Naive thymus-derived CD4-positive, alpha-beta T cell (primary cell): ENCODE measurements around the gene HNRNPL. TPM values are rescaled to one million over a fixed set of nuclear protein-coding genes. Genes with fewer than 3 reads are reported as not detected.

ENCODE experiments used
- ATAC-seq: fragments of 150-1000 bp; cut with Tn5 transposase; 2 replicates; pipeline ENCODE4 v1.10.0; 2021; ENCODE audit warnings: mild to moderate bottlenecking, moderate library complexity
- CTCF ChIA-PET: fragments of 350-600 bp; sonication (Branson Sonifier 250); formaldehyde crosslinking; loops from one replicate; lab custom pipeline; 2021; ENCODE audit warnings: antibody characterized with exemption; lab: Charles Lee
- POLR2A ChIA-PET: fragments of 350-600 bp; sonication (Branson Sonifier 250); formaldehyde crosslinking; loops from one replicate; lab custom pipeline; 2021; ENCODE audit warnings: antibody characterized with exemption, inconsistent platforms; lab: Charles Lee
- DNase-seq, 9 donors: peaks; one replicate each; pipeline versions ENCODE4 v3.0.0 to v3.0.0-alpha.2; 2020 to 2022; ENCODE audit warnings: mixed read lengths in 1 of 9
- H3K27ac ChIP-seq: one replicate; pipeline ENCODE4 v1.7.0; 2013; ENCODE audit warnings: mild to moderate bottlenecking, low read depth, low read length, moderate library complexity
- H3K27me3 ChIP-seq, 2 donors: one replicate each; pipeline ENCODE4 v1.7.0; 2013; ENCODE audit warnings: low read length in 2 of 2, mild to moderate bottlenecking in 2 of 2, moderate library complexity in 2 of 2; ENCODE audit not compliant: control insufficient read depth in 2 of 2, insufficient read depth in 2 of 2
- H3K36me3 ChIP-seq, 3 experiments: 1 replicate in 2 of 3; 2 replicates in 1 of 3; pipeline ENCODE4 v1.7.0; 2013; ENCODE audit warnings: low read length in 3 of 3, mild to moderate bottlenecking in 3 of 3, moderate library complexity in 1 of 3; ENCODE audit not compliant: insufficient read depth in 3 of 3, control insufficient read depth in 2 of 3
- H3K4me1 ChIP-seq, 2 donors: one replicate each; pipeline ENCODE4 v1.7.0; 2013; ENCODE audit warnings: low read length in 2 of 2, mild to moderate bottlenecking in 2 of 2, moderate library complexity in 1 of 2; ENCODE audit not compliant: control insufficient read depth in 2 of 2, insufficient read depth in 2 of 2
- H3K4me3 ChIP-seq: 2 replicates; pipeline ENCODE4 v1.7.0; 2013; ENCODE audit warnings: mild to moderate bottlenecking, low read length
- H3K9me3 ChIP-seq, 3 experiments: 1 replicate in 2 of 3; 2 replicates in 1 of 3; pipeline ENCODE4 v1.7.0; 2013; ENCODE audit warnings: low read length in 3 of 3; ENCODE audit not compliant: control insufficient read depth in 2 of 3
- H3K27ac Mint-ChIP-seq, 9 donors: one replicate each; pipeline ENCODE4 v1.8.0; 2020 to 2022; ENCODE audit warnings: mixed read lengths in 9 of 9, mild to moderate bottlenecking in 8 of 9, moderate library complexity in 5 of 9, inconsistent platforms in 2 of 9
- H3K27me3 Mint-ChIP-seq, 5 donors: one replicate each; pipeline ENCODE4 v1.8.0; 2021 to 2022; ENCODE audit warnings: mixed read lengths in 5 of 5, mild to moderate bottlenecking in 1 of 5
- H3K36me3 Mint-ChIP-seq, 5 donors: one replicate each; pipeline ENCODE4 v1.8.0; 2020 to 2022; ENCODE audit warnings: mixed read lengths in 5 of 5, mild to moderate bottlenecking in 3 of 5, inconsistent platforms in 1 of 5
- H3K4me1 Mint-ChIP-seq, 7 donors: one replicate each; pipeline ENCODE4 v1.8.0; 2020 to 2022; ENCODE audit warnings: mixed read lengths in 7 of 7, mild to moderate bottlenecking in 3 of 7, inconsistent platforms in 1 of 7
- H3K4me3 Mint-ChIP-seq, 10 donors: one replicate each; pipeline ENCODE4 v1.8.0; 2020 to 2022; ENCODE audit warnings: mild to moderate bottlenecking in 10 of 10, mixed read lengths in 10 of 10, moderate library complexity in 6 of 10, inconsistent platforms in 2 of 10
- H3K9me3 Mint-ChIP-seq, 11 donors: one replicate each; pipeline ENCODE4 v1.8.0; 2020 to 2022; ENCODE audit warnings: mixed read lengths in 11 of 11, mild to moderate bottlenecking in 4 of 11, inconsistent platforms in 1 of 11, moderate library complexity in 1 of 11
- intact Hi-C, 2 donors: fragments of 100-400 bp; cut with micrococcal nuclease; formaldehyde crosslinking; loops; one replicate each; pipeline ENCODE4 v1.15.1; 2023
- polyA plus RNA-seq, 2 donors: library from polyadenylated mRNA; unstranded; fragments of 300-500 nt; fragmentation: Illumina TruSeq; gene quantifications; one replicate each; pipeline ENCODE4 v1.2.3, GENCODE V29; 2021
- total RNA-seq, 6 experiments: library from RNA in 5 of 6; stranded (reverse) in 5 of 6; gene quantifications; 1 replicate in 5 of 6; 2 replicates in 1 of 6; pipeline ENCODE4 v1.2.3 and lab custom pipeline; 2021 to 2026

The HNRNPL gene
- total and polyA plus RNA-seq, 7 experiments from 2014 or later, result 70.6 to 539 (median 349) TPM

DNA sequence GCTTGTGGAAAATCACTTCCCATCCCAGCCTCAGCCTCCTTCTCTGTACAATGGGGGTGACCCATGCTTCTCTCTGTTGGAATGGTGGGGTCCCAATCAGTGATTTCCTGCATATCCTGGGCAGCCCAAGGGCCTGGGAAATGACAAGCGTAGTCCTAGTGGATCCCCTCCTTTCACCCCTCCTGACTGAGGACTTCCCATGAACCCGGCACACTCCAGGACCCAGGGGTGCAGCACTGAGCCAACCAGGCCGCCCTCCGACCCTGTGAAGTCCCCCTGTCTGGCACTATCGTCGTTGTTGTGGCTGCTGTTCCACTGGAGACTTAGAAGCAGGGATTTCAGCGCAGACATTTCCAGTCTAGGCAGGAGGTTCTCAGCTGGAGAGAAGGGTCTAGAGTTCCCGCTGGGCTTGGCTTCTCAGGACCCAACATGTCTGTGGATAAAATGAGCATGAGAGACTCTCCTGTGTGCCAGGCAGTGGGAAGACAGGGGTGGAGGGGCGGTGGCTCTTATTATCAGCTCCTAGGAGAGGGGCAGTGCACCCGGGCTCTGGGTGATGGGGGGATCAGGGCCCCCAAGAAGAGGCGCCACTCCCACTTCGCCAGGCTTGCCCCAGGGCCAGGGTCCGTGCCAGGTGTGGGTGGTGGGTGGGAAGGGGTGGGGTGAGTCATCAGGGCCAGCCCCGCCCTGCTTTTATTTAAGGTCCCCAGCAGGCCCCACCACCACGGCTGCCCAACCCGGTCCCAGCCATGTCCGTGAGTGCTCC, 61.1 kb downstream of the HNRNPL start, which contains the start of gene LGALS7B:
TSS of gene LGALS7B (plus strand) at position 723 of the 766 bp plus-strand sequence. CDS start at position 750, 27 bp downstream.
- no peaks in the 10 kb centered on the region for H3K4me1 ChIP-seq
- H3K27me3 Mint-ChIP-seq, result peaks cover 0 to 4% (median 0%) of the 10 kb centered on the region in 5 donors

GRCh38 chr19:38786572-38787265, 63.1 kb downstream of the HNRNPL start:
- Mint-ChIP-seq H3K27me3 (peaks cover 0 to 3% (median 0%) of the 10 kb centered on the region in 5 donors), H3K4me1 (no peaks in the 10 kb centered on the region), H3K4me3 (no peak overlapping the region), H3K27ac (no peak overlapping the region), H3K36me3 (no peaks in the 10 kb centered on the region), H3K9me3 (no peaks in the 10 kb centered on the region)
- intact Hi-C loops, result no loop called here
- Histone ChIP-seq H3K27me3 (no peaks in the 10 kb centered on the region), H3K4me1 (no peaks in the 10 kb centered on the region), H3K36me3 (no peaks in the 10 kb centered on the region), H3K4me3 (no peak overlapping the region), H3K9me3 (no peaks in the 10 kb centered on the region), H3K27ac (no peak overlapping the region)
- POLR2A ChIA-PET, result no interaction called here
- CTCF ChIA-PET, result no interaction called here
- DNase-seq, result no peak
- no peak for ATAC-seq

More for the DNA sequence above, 61.1 kb downstream of the HNRNPL start, which contains the start of gene LGALS7B:
- intact Hi-C loops, result loop anchor here in 1 of 2 donors (2.0 kb wide), 1 partner anchor 20 kb away; no protein-coding TSS in a partner anchor
- Mint-ChIP-seq H3K4me3 (peak within 1 kb of the TSS in 2 of 10 donors; percentile 25 to 63), H3K4me1 (peaks cover 0 to 7% (median 5%) of the 10 kb centered on the region in 7 donors), H3K27ac (peak within 1 kb of the TSS in 3 of 9 donors; percentile 7 to 76 (median 38)), H3K9me3 (no peaks in the 10 kb centered on the region), H3K36me3 (no peaks in the 10 kb centered on the region)
- Histone ChIP-seq H3K27me3 (no peaks in the 10 kb centered on the region), H3K36me3 (no peaks in the 10 kb centered on the region), H3K9me3 (no peaks in the 10 kb centered on the region), H3K4me3 (no peak within 1 kb of the TSS), H3K27ac (no peak within 1 kb of the TSS)
- no peak for DNase-seq
- no peak for ATAC-seq
- ChIA-PET POLR2A (no interaction called here), CTCF (no interaction called here)

Other genes starting within 250 kb of the HNRNPL start
- gene MAP4K1, start 232.0 kb downstream of the HNRNPL start, total RNA-seq, result 100 to 1,000 TPM; 200 to 287 (median 235) TPM
- 100 to 1,000 TPM in 1 of 2 donors, 10 to 100 TPM in 1; 79.0 to 120 TPM for gene MAP4K1, start 232.0 kb downstream of the HNRNPL start, polyA plus RNA-seq
- 100 to 1,000 TPM; 294 to 405 (median 337) TPM for gene EIF3K, start 230.8 kb downstream of the HNRNPL start, total RNA-seq
- gene EIF3K, start 230.8 kb downstream of the HNRNPL start, polyA plus RNA-seq, result 100 to 1,000 TPM; 424 to 437 TPM
- 100 to 1,000 TPM in 2 of 5 experiments, 10 to 100 TPM in 3; 49.2 to 355 (median 54.4) TPM for gene ACTN4, start 202.3 kb downstream of the HNRNPL start, total RNA-seq
- 1 to 10 TPM; 2.8 to 3.9 TPM for gene ACTN4, start 202.3 kb downstream of the HNRNPL start, polyA plus RNA-seq
- gene CAPN12, start 105.5 kb downstream of the HNRNPL start, total RNA-seq, result 1 to 10 TPM; 2.5 to 5.1 (median 2.7) TPM
- under 1 TPM in 1 of 2 donors, not detected in 1; 0.84 TPM for gene CAPN12, start 105.5 kb downstream of the HNRNPL start, polyA plus RNA-seq
- gene LGALS7, start 76.5 kb downstream of the HNRNPL start, total RNA-seq, result not detected
- not detected for gene LGALS7, start 76.5 kb downstream of the HNRNPL start, polyA plus RNA-seq
- not detected for gene LGALS7B, start 60.8 kb downstream of the HNRNPL start, total RNA-seq
- gene LGALS7B, start 60.8 kb downstream of the HNRNPL start, polyA plus RNA-seq, result not detected
- 1 to 10 TPM; 2.3 to 9.8 (median 7.2) TPM for gene LGALS4, start 37.0 kb downstream of the HNRNPL start, total RNA-seq
- gene LGALS4, start 37.0 kb downstream of the HNRNPL start, polyA plus RNA-seq, result under 1 TPM; 0.13 to 0.31 TPM
- 100 to 1,000 TPM in 4 of 5 experiments, 10 to 100 TPM in 1; 71.9 to 149 (median 114) TPM for gene ECH1, start 18.2 kb downstream of the HNRNPL start, total RNA-seq
- 100 to 1,000 TPM; 216 to 279 TPM for gene ECH1, start 18.2 kb downstream of the HNRNPL start, polyA plus RNA-seq
- 10 to 100 TPM; 32.8 to 75.9 (median 64.0) TPM for gene RINL, start 28.3 kb upstream of the HNRNPL start, total RNA-seq
- 10 to 100 TPM; 35.3 to 36.1 TPM for gene RINL, start 28.3 kb upstream of the HNRNPL start, polyA plus RNA-seq
- 10 to 100 TPM; 42.9 to 78.5 (median 54.0) TPM for gene SIRT2, start 49.6 kb upstream of the HNRNPL start, total RNA-seq
- gene SIRT2, start 49.6 kb upstream of the HNRNPL start, polyA plus RNA-seq, result 10 to 100 TPM; 30.7 to 39.5 TPM
- gene NFKBIB, start 50.0 kb upstream of the HNRNPL start, total RNA-seq, result 10 to 100 TPM; 21.7 to 51.8 (median 34.1) TPM
- 1 to 10 TPM; 7.3 to 9.0 TPM for gene NFKBIB, start 50.0 kb upstream of the HNRNPL start, polyA plus RNA-seq
- gene CCER2, start 62.2 kb upstream of the HNRNPL start, total RNA-seq, result 1 to 10 TPM in 4 of 5 experiments, under 1 TPM in 1; 0.73 to 1.6 (median 1.3) TPM
- gene CCER2, start 62.2 kb upstream of the HNRNPL start, polyA plus RNA-seq, result not detected
- gene SARS2, start 80.8 kb upstream of the HNRNPL start, total RNA-seq, result 10 to 100 TPM; 17.5 to 35.6 (median 25.4) TPM
- 10 to 100 TPM; 10.2 to 16.1 TPM for gene SARS2, start 80.8 kb upstream of the HNRNPL start, polyA plus RNA-seq
- gene MRPS12, start 81.0 kb upstream of the HNRNPL start, total RNA-seq, result 10 to 100 TPM; 14.0 to 60.0 (median 22.5) TPM
- 10 to 100 TPM; 79.9 to 93.4 TPM for gene MRPS12, start 81.0 kb upstream of the HNRNPL start, polyA plus RNA-seq
- gene FBXO17, start 125.8 kb upstream of the HNRNPL start, total RNA-seq, result not detected
- not detected for gene FBXO17, start 125.8 kb upstream of the HNRNPL start, polyA plus RNA-seq
- under 1 TPM in 3 of 5 experiments, not detected in 2; 0.35 to 0.48 (median 0.39) TPM for gene FBXO27, start 182.6 kb upstream of the HNRNPL start, total RNA-seq
- not detected for gene FBXO27, start 182.6 kb upstream of the HNRNPL start, polyA plus RNA-seq
- gene ACP7, start 234.4 kb upstream of the HNRNPL start, total RNA-seq, result not detected
- not detected for gene ACP7, start 234.4 kb upstream of the HNRNPL start, polyA plus RNA-seq